Cardiac septum (tissue), 1 donor: Measurements from ENCODE around the gene ACTN4. TPM values are rescaled to one million over a fixed set of nuclear protein-coding genes. Genes with fewer than 3 reads are reported as not detected.
A peak's percentile ranks its signal among the peaks of the same experiment; 100 is the strongest.

ENCODE experiments used
- DNase-seq: peaks from one replicate; pipeline ENCODE4 v3.0.0-alpha.2; 2020; ENCODE audit warnings: low spot score
- intact Hi-C: fragments of 100-400 bp; cut with DNase I; formaldehyde crosslinking; loops from one replicate; pipeline ENCODE4 v1.14.0; 2022
- total RNA-seq: library from RNA; stranded (reverse); fragmentation: NEBNext Ultra II Directional; extraction: Animal tissue kit (Norgen Biotek cat#: 25700); gene quantifications from one replicate; pipeline ENCODE4 v1.2.1, GENCODE V29; 2021
- donor health status: DM: no; HTN: no; CAD: no.

Gene ACTN4
- total RNA-seq, 1 donor from 2014 or later, result 190 TPM

- no peak for DNase-seq
- intact Hi-C loops, result loop anchor here (5.0 kb wide), 1 partner anchor 104 kb away; the partner anchor contains the start of gene ECH1
Observed at GRCh38 chr19:38727868-38728660, 80.6 kb downstream of the ACTN4 start.

GRCh38 chr19:38728752-38729541 is 81.5 kb downstream of the ACTN4 start:
- DNase-seq, result no peak
- intact Hi-C loops, result loop anchor here (5.0 kb wide), 1 partner anchor 103 kb away; the partner anchor contains the start of gene ECH1

- intact Hi-C loops, result loop anchor here (5.0 kb wide), 1 partner anchor 102 kb away; the partner anchor contains the start of gene ECH1
- no peak for DNase-seq
Observed at GRCh38 chr19:38729653-38730469, 82.4 kb downstream of the ACTN4 start.

GRCh38 chr19:38730470-38730730 is 83.0 kb downstream of the ACTN4 start:
- intact Hi-C loops, result no loop called here
- DNase-seq, result no peak

GRCh38 chr19:38730731-38731589 is 83.5 kb downstream of the ACTN4 start:
- DNase-seq, result no peak
- intact Hi-C loops, result no loop called here

GRCh38 chr19:38731654-38732301 is 84.3 kb downstream of the ACTN4 start:
- DNase-seq, result no peak
- intact Hi-C loops, result loop anchor here (2.0 kb wide), 1 partner anchor 55 kb away; no protein-coding TSS in a partner anchor

- intact Hi-C loops, result loop anchor here (2.0 kb wide), 1 partner anchor 54 kb away; no protein-coding TSS in a partner anchor
- no peak for DNase-seq
Observed at GRCh38 chr19:38733241-38733492, 85.7 kb downstream of the ACTN4 start.

- no peak for DNase-seq
- intact Hi-C loops, result loop anchor here (2.0 kb wide), 1 partner anchor 53 kb away; no protein-coding TSS in a partner anchor
Observed at GRCh38 chr19:38733493-38734175, 86.2 kb downstream of the ACTN4 start.

- intact Hi-C loops, result no loop called here
- no peak for DNase-seq
Observed at GRCh38 chr19:38734176-38734425, 86.7 kb downstream of the ACTN4 start.

GRCh38 chr19:38734426-38735256 is 87.2 kb downstream of the ACTN4 start:
- no peak for DNase-seq
- intact Hi-C loops, result no loop called here

GRCh38 chr19:38735257-38735686 is 87.8 kb downstream of the ACTN4 start:
- intact Hi-C loops, result no loop called here

GRCh38 chr19:38736036-38736412 is 88.6 kb downstream of the ACTN4 start:
- intact Hi-C loops, result no loop called here
- no peak for DNase-seq

More at GRCh38 chr19:38735257-38735686, 87.8 kb downstream of the ACTN4 start:
- DNase-seq, result no peak

- intact Hi-C loops, result no loop called here
- DNase-seq, result peak; percentile 73
Observed at GRCh38 chr19:38736413-38737280, 89.2 kb downstream of the ACTN4 start.

- DNase-seq, result peak; percentile 74
- intact Hi-C loops, result no loop called here
Observed at GRCh38 chr19:38737281-38737865, 89.9 kb downstream of the ACTN4 start.

GRCh38 chr19:38737921-38738737 is 90.7 kb downstream of the ACTN4 start:
- DNase-seq, result peak; percentile 55
- intact Hi-C loops, result no loop called here
